Activated naive CD4-positive, alpha-beta T cell treated with anti-CD3 and anti-CD28 coated beads for 36 hours (primary cell): ENCODE results near the gene PANX1. TPM values are rescaled to one million over a fixed set of nuclear protein-coding genes. Genes with fewer than 3 reads are reported as not detected.
A peak's percentile ranks its signal among the peaks of the same experiment; 100 is the strongest.

Experiments used
- CTCF ChIA-PET: fragments of 350-600 bp; sonication (Branson Sonifier 250); formaldehyde crosslinking; loops from one replicate; lab custom pipeline; 2021; ENCODE audit warnings: antibody characterized with exemption; lab: Charles Lee
- DNase-seq: peaks from one replicate; pipeline ENCODE4 v3.0.0-alpha.2; 2020
- H3K27ac Mint-ChIP-seq: one replicate; pipeline ENCODE4 v1.8.0; 2021; ENCODE audit warnings: mild to moderate bottlenecking, mixed read lengths
- H3K27me3 Mint-ChIP-seq: one replicate; pipeline ENCODE4 v1.8.0; 2021; ENCODE audit warnings: low read depth, mixed read lengths
- H3K36me3 Mint-ChIP-seq: one replicate; pipeline ENCODE4 v1.8.0; 2021; ENCODE audit warnings: low read depth, mixed read lengths
- H3K4me1 Mint-ChIP-seq: one replicate; pipeline ENCODE4 v1.8.0; 2021; ENCODE audit warnings: low read depth, mixed read lengths
- H3K4me3 Mint-ChIP-seq: one replicate; pipeline ENCODE4 v1.8.0; 2021; ENCODE audit warnings: mild to moderate bottlenecking, moderate library complexity, mixed read lengths
- H3K9me3 Mint-ChIP-seq: one replicate; pipeline ENCODE4 v1.8.0; 2021; ENCODE audit warnings: mixed read lengths
- intact Hi-C: fragments of 100-400 bp; cut with micrococcal nuclease; formaldehyde crosslinking; loops from one replicate; pipeline ENCODE4 v1.15.1; 2023
- total RNA-seq, 2 experiments: library from RNA; stranded (reverse); gene quantifications; one replicate each; pipeline ENCODE4 v1.2.3, GENCODE V29; 2021

PANX1 gene, protein sequence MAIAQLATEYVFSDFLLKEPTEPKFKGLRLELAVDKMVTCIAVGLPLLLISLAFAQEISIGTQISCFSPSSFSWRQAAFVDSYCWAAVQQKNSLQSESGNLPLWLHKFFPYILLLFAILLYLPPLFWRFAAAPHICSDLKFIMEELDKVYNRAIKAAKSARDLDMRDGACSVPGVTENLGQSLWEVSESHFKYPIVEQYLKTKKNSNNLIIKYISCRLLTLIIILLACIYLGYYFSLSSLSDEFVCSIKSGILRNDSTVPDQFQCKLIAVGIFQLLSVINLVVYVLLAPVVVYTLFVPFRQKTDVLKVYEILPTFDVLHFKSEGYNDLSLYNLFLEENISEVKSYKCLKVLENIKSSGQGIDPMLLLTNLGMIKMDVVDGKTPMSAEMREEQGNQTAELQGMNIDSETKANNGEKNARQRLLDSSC
- 1 to 10 TPM; 5.4 to 5.8 TPM for total RNA-seq

DNA sequence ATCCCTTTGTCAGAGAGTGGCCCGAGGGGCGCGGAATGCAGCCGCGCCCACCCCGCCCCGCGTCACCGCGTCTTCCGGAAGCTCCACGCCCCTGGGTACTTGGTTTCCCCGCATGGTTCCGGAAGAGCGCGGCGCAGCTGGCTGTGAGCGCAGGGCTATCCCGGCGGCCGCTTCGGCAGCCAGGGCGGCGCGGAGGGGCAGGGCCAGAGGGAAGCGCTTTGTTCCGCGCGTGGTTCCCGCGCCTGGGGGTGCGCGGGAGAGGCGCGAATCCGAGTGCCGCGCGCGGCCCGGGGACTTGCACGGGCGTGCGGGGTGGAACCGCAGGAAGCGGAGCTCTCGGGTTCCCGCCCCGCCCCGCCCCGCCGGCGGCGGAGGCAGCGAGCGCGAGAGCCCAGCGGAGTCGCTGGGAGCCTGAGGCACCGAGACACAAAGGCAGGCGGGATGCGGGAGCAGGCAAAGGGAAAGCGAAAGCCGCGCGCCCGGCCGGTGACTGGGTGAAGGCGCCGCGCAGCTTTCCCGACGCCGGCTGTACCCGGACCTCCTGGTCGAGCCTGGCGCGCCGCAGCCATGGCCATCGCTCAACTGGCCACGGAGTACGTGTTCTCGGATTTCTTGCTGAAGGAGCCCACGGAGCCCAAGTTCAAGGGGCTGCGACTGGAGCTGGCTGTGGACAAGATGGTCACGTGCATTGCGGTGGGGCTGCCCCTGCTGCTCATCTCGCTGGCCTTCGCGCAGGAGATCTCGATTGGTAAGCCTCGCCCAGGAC is at the start of gene PANX1:
TSS of gene PANX1 (plus strand) at position 96 of the 766 bp plus-strand sequence. CDS start at position 568, 472 bp downstream.
- Mint-ChIP-seq H3K36me3 (no peaks in the 10 kb centered on the region), H3K4me3 (no peak within 1 kb of the TSS)
- CTCF ChIA-PET = interaction anchor here (0.9 to 1.2 kb wide), 3 partner anchors 43 to 57 kb away, joined by 3 to 4 read pairs (median 3); no protein-coding TSS in a partner anchor

DNA sequence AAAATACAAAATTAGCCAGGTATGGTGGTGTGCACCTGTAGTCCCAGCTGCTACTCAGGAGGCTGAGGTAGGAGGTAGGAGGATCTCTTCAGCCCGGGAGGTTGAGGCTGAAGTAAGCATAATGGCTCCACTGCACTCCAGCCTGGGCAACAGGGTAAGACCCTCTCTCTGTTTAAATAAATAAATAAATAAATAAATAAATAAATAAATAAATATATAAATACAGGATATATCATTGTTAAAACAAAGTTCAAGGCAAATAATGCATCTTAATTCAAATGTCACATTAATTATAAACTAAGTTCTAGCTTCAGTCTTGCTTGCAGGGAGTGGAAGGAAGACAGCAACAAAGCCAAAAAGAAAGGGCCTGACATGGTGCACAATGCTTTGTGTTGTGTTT is 44.5 kb upstream of the PANX1 start:
- Mint-ChIP-seq H3K27ac (no peak overlapping the region), H3K4me1 (no peaks in the 10 kb centered on the region), H3K36me3 (no peaks in the 10 kb centered on the region), H3K9me3 (no peaks in the 10 kb centered on the region), H3K4me3 (no peak overlapping the region), H3K27me3 (peaks cover 15% of the 10 kb centered on the region)
- CTCF ChIA-PET = no interaction called here
- intact Hi-C loops = no loop called here
- DNase-seq = no peak

More for the DNA sequence above, at the start of gene PANX1:
- H3K4me1 Mint-ChIP-seq = peaks cover 21% of the 10 kb centered on the region
- intact Hi-C loops = loop anchor here (1.0 to 5.0 kb wide), 7 partner anchors 23 to 931 kb away; partner anchors contain the start of genes ANKRD49, C11orf54, CEP295 and MED17
- H3K27me3 Mint-ChIP-seq = no peaks in the 10 kb centered on the region
- peak within 1 kb of the TSS; percentile 88 for H3K27ac Mint-ChIP-seq
- peak; percentile 71 for DNase-seq
- no peaks in the 10 kb centered on the region for H3K9me3 Mint-ChIP-seq

DNA sequence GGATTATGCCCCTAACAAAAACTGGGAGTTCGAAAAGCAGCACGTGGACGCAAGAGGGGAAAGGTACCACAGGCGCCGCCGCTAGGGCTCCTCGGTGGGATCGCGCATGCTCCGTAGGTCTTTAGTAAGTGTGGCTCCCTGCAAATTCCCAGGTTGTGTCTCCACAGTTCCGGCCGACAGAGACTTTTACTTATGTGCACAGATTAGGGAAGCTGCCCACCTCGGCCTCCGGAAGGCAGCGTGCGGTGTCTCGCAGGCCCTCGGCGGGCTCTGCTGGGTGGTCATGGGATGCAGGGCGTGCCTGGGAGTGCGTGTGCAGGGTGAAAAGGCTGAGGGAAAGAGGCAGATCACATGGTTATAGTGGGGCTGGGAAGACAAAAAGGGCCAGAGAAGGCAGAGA is 39.7 kb upstream of the PANX1 start:
- H3K4me3 Mint-ChIP-seq = no peak overlapping the region
- no peaks in the 10 kb centered on the region for H3K9me3 Mint-ChIP-seq
- no peaks in the 10 kb centered on the region for H3K36me3 Mint-ChIP-seq
- CTCF ChIA-PET = no interaction called here
- H3K27me3 Mint-ChIP-seq = peaks cover 9% of the 10 kb centered on the region
- no peaks in the 10 kb centered on the region for H3K4me1 Mint-ChIP-seq
- DNase-seq = no peak
- intact Hi-C loops = no loop called here
- H3K27ac Mint-ChIP-seq = no peak overlapping the region

DNA sequence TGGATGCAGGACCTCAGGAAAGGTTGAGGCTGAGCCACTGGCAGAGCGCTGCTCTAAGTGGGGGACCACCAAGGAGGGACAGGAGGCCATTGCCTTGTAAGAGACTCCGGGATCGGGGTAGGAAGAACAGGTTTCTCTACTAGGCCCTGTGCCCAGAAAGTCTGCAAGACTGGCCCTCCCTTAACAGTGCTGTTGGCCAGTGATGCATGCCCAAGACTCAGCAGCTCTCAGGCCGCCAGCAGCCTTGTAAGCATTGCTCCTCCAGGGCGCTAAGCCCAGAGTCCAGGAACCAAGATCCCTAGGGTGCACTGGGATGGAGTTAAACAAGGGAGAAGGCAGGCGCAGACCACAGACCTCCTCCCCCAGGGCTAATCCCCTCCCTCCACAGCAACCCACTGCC is 39.3 kb upstream of the PANX1 start:
- CTCF ChIA-PET = no interaction called here
- Mint-ChIP-seq H3K4me3 (no peak overlapping the region), H3K9me3 (no peaks in the 10 kb centered on the region), H3K36me3 (no peaks in the 10 kb centered on the region), H3K27me3 (peaks cover 9% of the 10 kb centered on the region), H3K27ac (no peak overlapping the region), H3K4me1 (no peaks in the 10 kb centered on the region)
- DNase-seq = no peak
- intact Hi-C loops = no loop called here

DNA sequence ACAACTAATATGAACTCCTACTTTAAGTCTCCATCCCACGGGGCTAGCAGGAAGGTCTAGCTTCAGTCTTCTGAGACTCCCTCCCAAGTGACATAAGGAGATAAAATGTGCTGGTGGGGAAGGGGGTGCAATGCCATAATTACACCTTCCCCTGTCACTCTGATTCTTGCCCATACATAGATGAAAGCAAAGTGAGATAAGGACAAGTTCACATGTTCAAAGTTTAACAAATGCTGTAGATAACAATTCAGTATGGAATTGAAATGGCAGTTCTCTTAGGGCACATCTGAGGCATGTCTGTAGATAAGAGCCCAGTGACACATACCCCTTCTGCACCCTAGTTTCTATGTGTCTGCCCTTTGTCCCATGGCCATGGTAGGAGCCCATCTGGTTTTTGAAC is 38.2 kb upstream of the PANX1 start:
- no peaks in the 10 kb centered on the region for H3K36me3 Mint-ChIP-seq
- DNase-seq = no peak
- CTCF ChIA-PET = no interaction called here
- no peaks in the 10 kb centered on the region for H3K9me3 Mint-ChIP-seq
- H3K4me3 Mint-ChIP-seq = no peak overlapping the region
- no peak overlapping the region for H3K27ac Mint-ChIP-seq
- H3K27me3 Mint-ChIP-seq = peaks cover 9% of the 10 kb centered on the region
- H3K4me1 Mint-ChIP-seq = no peaks in the 10 kb centered on the region
- intact Hi-C loops = no loop called here

DNA sequence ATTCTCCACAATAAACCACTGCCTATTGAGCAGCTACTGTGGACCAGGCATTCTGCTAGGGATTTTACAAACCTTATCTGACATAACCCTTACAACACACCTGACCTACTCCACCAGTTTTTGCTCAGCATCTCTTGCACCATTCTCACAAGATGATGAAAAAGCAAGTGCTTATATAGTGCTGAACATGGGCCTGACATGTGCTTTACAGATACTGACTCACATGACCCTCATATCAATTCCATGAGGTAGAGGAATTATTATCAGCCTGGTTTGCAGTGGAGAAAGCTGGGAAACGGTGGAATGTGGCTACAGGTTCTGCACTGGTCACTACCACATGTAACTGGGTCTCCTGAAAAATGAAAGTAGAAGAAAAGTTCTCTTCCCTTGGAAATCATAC is 37.5 kb upstream of the PANX1 start:
- intact Hi-C loops = no loop called here
- H3K4me3 Mint-ChIP-seq = no peak overlapping the region
- H3K36me3 Mint-ChIP-seq = no peaks in the 10 kb centered on the region
- no peaks in the 10 kb centered on the region for H3K4me1 Mint-ChIP-seq
- DNase-seq = no peak
- H3K9me3 Mint-ChIP-seq = no peaks in the 10 kb centered on the region
- peaks cover 6% of the 10 kb centered on the region for H3K27me3 Mint-ChIP-seq
- CTCF ChIA-PET = no interaction called here
- no peak overlapping the region for H3K27ac Mint-ChIP-seq

DNA sequence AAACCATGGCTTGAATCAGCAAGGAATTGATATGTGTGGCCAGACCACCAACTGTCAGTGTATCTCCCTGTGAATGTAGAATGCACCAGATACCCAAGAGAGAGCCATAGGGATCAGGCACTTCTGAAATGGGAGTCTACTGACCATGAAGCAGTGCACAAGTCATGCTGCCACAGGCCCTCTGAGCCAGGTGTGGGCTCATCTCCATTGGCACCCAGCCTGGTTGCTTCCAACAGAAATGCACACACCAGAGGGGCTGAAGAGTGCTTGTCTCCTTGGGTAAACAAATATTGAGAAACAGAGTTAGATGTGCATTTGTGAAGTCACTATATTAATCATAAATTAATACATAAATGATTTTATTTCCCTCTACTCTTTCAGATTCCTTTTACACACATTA is 28.4 kb upstream of the PANX1 start:
- CTCF ChIA-PET = no interaction called here
- DNase-seq = no peak
- no peaks in the 10 kb centered on the region for H3K9me3 Mint-ChIP-seq
- no peaks in the 10 kb centered on the region for H3K36me3 Mint-ChIP-seq
- peaks cover 13% of the 10 kb centered on the region for H3K27me3 Mint-ChIP-seq
- H3K4me3 Mint-ChIP-seq = no peak overlapping the region
- H3K27ac Mint-ChIP-seq = no peak overlapping the region
- H3K4me1 Mint-ChIP-seq = no peaks in the 10 kb centered on the region
- intact Hi-C loops = no loop called here

DNA sequence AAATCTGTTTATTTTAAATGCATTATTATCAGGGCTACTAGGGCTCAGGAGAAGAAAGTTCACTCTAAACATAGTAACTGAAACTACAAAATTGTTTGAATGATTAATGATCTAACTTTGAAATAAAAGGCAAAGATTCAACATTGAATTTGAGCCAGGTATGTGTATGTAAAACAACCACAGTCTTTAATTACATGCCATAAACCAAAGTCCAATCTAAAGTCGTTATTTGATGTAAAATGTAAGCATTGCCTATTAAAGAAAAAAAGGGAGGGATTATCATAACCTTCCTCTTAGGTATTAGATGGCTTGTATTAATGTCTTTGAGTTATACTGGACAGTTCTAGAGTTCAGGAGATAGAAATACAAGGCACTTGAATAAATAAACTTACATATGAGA is 25.2 kb upstream of the PANX1 start:
- Mint-ChIP-seq H3K9me3 (no peaks in the 10 kb centered on the region), H3K27me3 (peaks cover 10% of the 10 kb centered on the region), H3K36me3 (no peaks in the 10 kb centered on the region), H3K27ac (no peak overlapping the region), H3K4me1 (no peaks in the 10 kb centered on the region), H3K4me3 (no peak overlapping the region)
- intact Hi-C loops = no loop called here
- DNase-seq = no peak
- CTCF ChIA-PET = no interaction called here

DNA sequence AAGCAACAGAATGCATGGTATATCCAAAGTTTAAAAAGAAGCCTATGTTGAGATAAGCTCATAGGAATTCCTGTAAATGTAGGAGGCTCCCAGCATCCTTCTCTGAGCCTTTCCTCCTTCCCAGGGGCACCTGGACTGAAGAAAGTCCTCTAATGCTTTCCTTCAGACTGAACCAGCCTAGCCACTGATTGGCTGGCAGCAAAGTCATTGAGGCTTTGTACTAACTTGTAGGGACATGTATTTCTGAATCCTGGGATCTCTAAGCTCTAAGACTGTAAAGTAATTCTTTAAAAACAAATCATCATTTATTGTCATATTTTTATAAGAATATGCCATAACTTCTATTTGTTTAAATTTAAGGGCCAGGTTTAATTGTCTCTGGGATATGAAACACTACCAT is 23.9 kb upstream of the PANX1 start:
- CTCF ChIA-PET = interaction anchor here (0.9 kb wide), 1 partner anchor 77 kb away, joined by 3 read pairs; no protein-coding TSS in a partner anchor
- no peak for DNase-seq
- Mint-ChIP-seq H3K27me3 (peaks cover 5% of the 10 kb centered on the region), H3K4me3 (no peak overlapping the region), H3K4me1 (no peaks in the 10 kb centered on the region), H3K27ac (no peak overlapping the region), H3K36me3 (no peaks in the 10 kb centered on the region), H3K9me3 (no peaks in the 10 kb centered on the region)
- intact Hi-C loops = no loop called here

DNA sequence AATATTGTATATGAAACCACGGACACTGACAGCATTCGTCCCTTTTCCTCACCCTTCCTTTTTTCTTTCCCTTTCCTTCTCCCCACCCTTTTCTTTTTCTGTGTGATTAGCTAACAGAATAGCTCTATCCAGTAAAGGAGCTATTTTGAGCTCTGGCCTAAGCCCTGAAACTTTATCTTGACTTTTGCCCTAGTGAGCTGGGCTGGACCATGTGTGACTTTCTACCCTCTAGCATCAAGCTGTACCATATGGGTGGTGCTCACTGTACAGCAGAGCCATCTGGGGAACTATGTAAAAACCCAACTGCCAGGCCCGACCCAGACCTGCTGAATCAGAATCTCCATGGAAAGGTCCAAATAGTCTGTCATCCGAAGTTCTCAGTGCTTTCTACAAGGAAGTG is 21.9 kb upstream of the PANX1 start:
- Mint-ChIP-seq H3K27me3 (peaks cover 16% of the 10 kb centered on the region), H3K9me3 (no peaks in the 10 kb centered on the region), H3K4me1 (no peaks in the 10 kb centered on the region), H3K27ac (no peak overlapping the region), H3K4me3 (no peak overlapping the region), H3K36me3 (no peaks in the 10 kb centered on the region)
- intact Hi-C loops = no loop called here
- DNase-seq = no peak
- CTCF ChIA-PET = interaction anchor here (0.7 kb wide), 1 partner anchor 92 kb away, joined by 3 read pairs; no protein-coding TSS in a partner anchor

DNA sequence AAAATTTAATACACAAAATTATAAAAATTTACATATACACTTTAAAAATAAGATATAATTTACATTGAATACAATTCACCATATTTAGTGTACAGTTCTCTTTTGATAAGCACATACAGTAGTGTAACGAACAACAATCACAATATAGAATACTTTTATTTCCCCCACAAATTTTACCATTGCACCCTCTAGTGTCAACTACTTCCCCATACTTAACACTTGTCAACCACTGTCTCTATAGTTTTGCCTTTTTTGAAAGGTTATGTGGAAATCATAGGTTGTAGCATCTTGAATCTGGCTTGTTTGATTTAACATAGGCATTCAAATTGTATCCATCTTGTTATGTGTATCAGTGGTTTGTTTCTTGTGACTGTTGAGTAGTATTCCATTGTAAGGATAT is 21.3 kb upstream of the PANX1 start:
- no peak for DNase-seq
- no peaks in the 10 kb centered on the region for H3K4me1 Mint-ChIP-seq
- no peaks in the 10 kb centered on the region for H3K36me3 Mint-ChIP-seq
- no peaks in the 10 kb centered on the region for H3K9me3 Mint-ChIP-seq
- no peak overlapping the region for H3K4me3 Mint-ChIP-seq
- CTCF ChIA-PET = no interaction called here
- intact Hi-C loops = no loop called here
- no peak overlapping the region for H3K27ac Mint-ChIP-seq
- peaks cover 17% of the 10 kb centered on the region for H3K27me3 Mint-ChIP-seq

DNA sequence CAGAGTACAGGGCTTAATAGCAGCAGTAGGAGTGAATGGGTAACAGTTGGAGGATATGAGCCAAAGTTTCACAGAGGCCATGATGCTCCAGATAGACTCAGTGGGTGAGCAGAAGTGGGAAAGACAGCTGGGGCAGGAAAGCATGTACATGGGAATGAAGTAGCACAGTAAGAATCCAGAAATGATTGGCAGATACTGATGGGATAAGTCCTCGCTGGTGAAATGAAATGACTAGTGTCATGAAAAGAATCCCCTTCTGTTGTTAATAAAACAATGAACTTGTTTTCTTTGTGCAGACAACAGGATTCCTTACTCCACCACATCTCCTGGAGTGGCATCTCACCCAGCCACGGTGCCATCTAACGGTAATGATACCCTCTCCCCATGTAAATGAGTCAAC is 17.4 kb upstream of the PANX1 start:
- Mint-ChIP-seq H3K4me3 (no peak overlapping the region), H3K9me3 (no peaks in the 10 kb centered on the region), H3K27ac (no peak overlapping the region), H3K4me1 (no peaks in the 10 kb centered on the region), H3K36me3 (no peaks in the 10 kb centered on the region), H3K27me3 (peaks cover 25% of the 10 kb centered on the region)
- CTCF ChIA-PET = no interaction called here
- intact Hi-C loops = no loop called here
- no peak for DNase-seq
